ENCODE measurements around the gene CD248.

CD248 gene

GRCh38 chr11:66285250-66285947 is 31.4 kb downstream of the CD248 start:
- TF ChIP-seq CTCF (IDR thresholded peaks at IDR 0.05; ENCODE audit: extremely low read depth, missing control alignments), result no peak
- no peak for DNase-seq (ENCODE audit: low spot score)

GRCh38 chr11:66284526-66285078 is 32.2 kb downstream of the CD248 start:
- TF ChIP-seq CTCF (IDR thresholded peaks at IDR 0.05; ENCODE audit: extremely low read depth, missing control alignments), result no peak

GRCh38 chr11:66283461-66284105 is 33.3 kb downstream of the CD248 start:
- no peak for TF ChIP-seq CTCF (IDR thresholded peaks at IDR 0.05; ENCODE audit: extremely low read depth, missing control alignments)

More at GRCh38 chr11:66284526-66285078, 32.2 kb downstream of the CD248 start:
- no peak for DNase-seq (ENCODE audit: low spot score)

DNA sequence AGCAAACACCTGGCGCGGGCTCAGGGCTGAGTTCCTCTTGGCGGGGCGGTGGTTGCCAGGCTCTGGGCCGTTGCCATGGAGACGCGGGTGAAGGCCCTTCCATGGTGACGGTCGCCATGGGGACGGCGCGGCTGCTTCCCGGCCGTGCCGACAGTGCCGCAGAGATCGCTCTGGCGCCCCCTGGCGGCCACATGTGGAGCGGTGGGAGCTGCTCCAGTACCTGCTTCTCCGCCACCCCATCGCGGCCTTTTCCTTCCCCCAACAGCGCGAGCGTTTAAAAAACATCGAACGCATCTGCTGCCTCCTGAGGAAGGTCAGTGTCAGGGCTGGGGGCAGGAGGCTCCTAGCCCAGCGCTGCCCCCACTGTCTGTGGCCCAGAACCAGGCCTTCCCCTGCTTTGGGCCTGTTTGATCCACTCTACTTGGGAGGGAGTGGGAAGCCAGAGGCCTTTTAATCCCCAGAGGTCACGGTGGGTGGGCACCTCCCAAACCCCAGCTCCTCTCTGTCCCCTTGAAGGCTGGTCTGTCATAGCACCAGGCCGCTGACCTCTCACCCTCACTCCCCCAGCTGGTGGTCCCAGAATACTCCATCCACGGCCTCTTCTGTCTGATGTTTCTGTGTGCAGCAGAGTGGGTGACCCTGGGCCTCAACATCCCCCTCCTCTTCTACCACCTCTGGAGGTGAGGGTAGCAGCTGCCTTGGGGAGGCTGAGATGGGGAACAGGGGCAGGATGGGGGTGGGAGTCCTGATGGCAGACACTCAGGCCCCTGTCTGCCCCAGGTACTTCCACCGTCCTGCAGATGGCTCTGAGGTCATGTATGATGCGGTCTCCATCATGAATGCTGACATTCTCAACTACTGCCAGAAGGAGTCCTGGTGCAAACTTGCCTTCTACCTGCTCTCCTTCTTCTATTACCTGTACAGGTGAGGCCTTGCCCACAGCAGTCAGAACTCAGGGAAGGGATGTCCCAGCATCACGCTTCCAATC is 34.1 kb downstream of the CD248 start:
- TF ChIP-seq CTCF (IDR thresholded peaks at IDR 0.05; ENCODE audit: extremely low read depth, missing control alignments), result peak; percentile 94
- DNase-seq (ENCODE audit: low spot score), result peak; percentile 99

More at GRCh38 chr11:66283461-66284105, 33.3 kb downstream of the CD248 start:
- DNase-seq (ENCODE audit: low spot score), result no peak

- TF ChIP-seq CTCF (IDR thresholded peaks at IDR 0.05; ENCODE audit: extremely low read depth, missing control alignments), result no peak
Measured at GRCh38 chr11:66281776-66282467, 34.9 kb downstream of the CD248 start.

DNA sequence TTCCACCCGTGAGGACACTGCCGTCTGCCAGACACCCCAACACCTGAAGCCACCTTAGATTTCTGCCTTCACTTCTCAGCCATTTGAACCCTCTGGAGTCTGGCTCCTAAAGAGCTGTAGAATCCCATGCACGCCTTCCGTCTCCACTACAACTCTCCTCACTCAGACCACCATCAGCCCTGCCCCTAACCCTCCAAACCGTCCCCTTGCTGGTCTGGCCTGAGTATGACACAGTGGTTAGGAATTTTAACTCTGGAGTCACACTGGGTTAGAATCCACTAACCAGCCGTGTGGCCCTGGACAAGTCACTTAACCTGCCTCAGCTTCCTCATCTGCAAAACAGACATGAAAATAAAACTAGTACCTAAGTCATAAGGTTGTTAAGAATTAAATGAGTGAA is 35.8 kb downstream of the CD248 start:
- no peak for TF ChIP-seq CTCF (IDR thresholded peaks at IDR 0.05; ENCODE audit: extremely low read depth, missing control alignments)
- DNase-seq (ENCODE audit: low spot score), result no peak

More at GRCh38 chr11:66281776-66282467, 34.9 kb downstream of the CD248 start:
- no peak for DNase-seq (ENCODE audit: low spot score)

Measured in GM20000 (cell line).